HepG2 (cell line): ENCODE data around the gene HEPACAM2. TPM values are rescaled to one million over a fixed set of nuclear protein-coding genes. Genes with fewer than 3 reads are reported as not detected.
A peak's percentile ranks its signal among the peaks of the same experiment; 100 is the strongest.

Experiments
- ATAC-seq: fragments of 200-7000 bp; cut with Tn5 transposase; 3 replicates; pipeline ENCODE4 v1.9.1; 2020; ENCODE audit warnings: mild to moderate bottlenecking, moderate library complexity
- BruUV-seq: library from RNA; stranded (reverse); fragments of 400-500 nt; replicated peaks from 2 replicates; lab custom pipeline; 2021; lab: Mats Ljungman, UMichigan
- CTCF ChIA-PET: fragments of 300-600 bp; formaldehyde crosslinking; extraction: SDS; loops from one replicate; lab custom pipeline; 2021; ENCODE audit warnings: low total read pairs, inconsistent platforms, low intra/inter-chr PET ratio; lab: Yijun Ruan, JAX
- POLR2A ChIA-PET: fragments of 350-600 bp; sonication (Branson Sonifier 250); formaldehyde crosslinking; loops from one replicate; lab custom pipeline; 2020; ENCODE audit warnings: antibody characterized with exemption, inconsistent platforms; lab: Yijun Ruan, JAX
- DNase-seq: peaks from one replicate; pipeline ENCODE4 v3.0.0-alpha.2; 2015; ENCODE audit warnings: low spot score
- FAIRE-seq: peaks from 3 replicates; lab custom pipeline; 2011; peaks lifted over from hg19 to GRCh38; lab: Jason Lieb, UNC
- H2AFZ ChIP-seq: one replicate; pipeline ENCODE4 v1.6.1; 2011; ENCODE audit warnings: low read length, inconsistent platforms
- H3K27ac ChIP-seq: fragments of 300-600 bp; 3 replicates; pipeline ENCODE4 v1.8.0; 2011; ENCODE audit warnings: mixed run types, mild to moderate bottlenecking, mixed read lengths, low read length, inconsistent platforms; ENCODE audit not compliant: insufficient read depth; ENCODE audit errors: extremely low read length
- H3K27me3 ChIP-seq, 2 experiments: fragments of 200-600 bp in 1 of 2; 2 replicates in 1 of 2; 3 replicates in 1 of 2; pipeline versions ENCODE4 v1.6.0 to v1.8.0; 2011; ENCODE audit warnings: low read length in 2 of 2, mild to moderate bottlenecking in 2 of 2, moderate library complexity in 2 of 2, inconsistent platforms in 1 of 2; ENCODE audit not compliant: insufficient read depth in 2 of 2, control insufficient read depth in 1 of 2
- H3K36me3 ChIP-seq, 2 experiments: fragments of 200-600 bp in 1 of 2; replicated peaks in 1 of 2; 2 replicates in 1 of 2; 3 replicates in 1 of 2; pipeline versions ENCODE4 v1.5.1 to v1.8.0; 2011; ENCODE audit warnings: low read length in 2 of 2, inconsistent platforms in 1 of 2; ENCODE audit not compliant: insufficient read depth in 2 of 2, control insufficient read depth in 1 of 2
- H3K4me1 ChIP-seq: 2 replicates; pipeline ENCODE4 v1.5.1; 2012; ENCODE audit warnings: low read length, inconsistent platforms; ENCODE audit not compliant: insufficient read depth
- H3K4me2 ChIP-seq: 2 replicates; pipeline ENCODE4 v1.6.0; 2011; ENCODE audit warnings: low read depth, low read length, inconsistent platforms
- H3K4me3 ChIP-seq, 3 experiments: fragments of 200-600 bp in 1 of 3; sonication (generic), shearing (Covaris generic) in 1 of 3; replicated peaks in 1 of 3; 2 replicates each; pipeline ENCODE4 v1.5.1; 2011 to 2016; ENCODE audit warnings: low read length in 3 of 3, inconsistent platforms in 2 of 3, low read depth in 2 of 3, mild to moderate bottlenecking in 2 of 3, control low read depth in 1 of 3, mixed read lengths in 1 of 3; ENCODE audit not compliant: insufficient read depth in 1 of 3
- H3K79me2 ChIP-seq: one replicate; pipeline ENCODE4 v1.6.1; 2011; ENCODE audit warnings: low read length, inconsistent platforms; ENCODE audit not compliant: insufficient read depth
- H3K9ac ChIP-seq: 2 replicates; pipeline ENCODE4 v1.6.0; 2011; ENCODE audit warnings: mild to moderate bottlenecking, low read depth, low read length, inconsistent platforms; ENCODE audit not compliant: insufficient read depth
- H3K9me3 ChIP-seq: 2 replicates; pipeline ENCODE4 v1.5.1; 2012; ENCODE audit warnings: mild to moderate bottlenecking, low read length
- H4K20me1 ChIP-seq: 2 replicates; pipeline ENCODE4 v1.6.0; 2011; ENCODE audit warnings: inconsistent platforms, mild to moderate bottlenecking, low read length, moderate library complexity; ENCODE audit not compliant: insufficient read depth
- ARNT ChIP-seq: fragments of 450-650 bp; IDR thresholded peaks from 2 replicates; pipeline ENCODE4 v1.6.1; 2017
- DZIP1 ChIP-seq: sonication (generic); formaldehyde crosslinking; IDR thresholded peaks from 2 replicates; pipeline ENCODE4 v1.5.0; 2020; ENCODE audit warnings: mild to moderate bottlenecking, missing genetic modification reagents
- GFI1 ChIP-seq: sonication (generic); formaldehyde crosslinking; IDR thresholded peaks from 2 replicates; pipeline ENCODE4 v1.5.0; 2020; ENCODE audit warnings: missing genetic modification reagents, mild to moderate bottlenecking, borderline replicate concordance
- HNRNPK ChIP-seq: fragments of 200-400 bp; formaldehyde crosslinking; IDR thresholded peaks from 2 replicates; pipeline ENCODE4 v1.6.1; 2018; ENCODE audit warnings: low read length, low read depth, moderate library complexity, mild to moderate bottlenecking; ENCODE audit not compliant: poor library complexity, severe bottlenecking
- MAF1 ChIP-seq: sonication (generic); formaldehyde crosslinking; IDR thresholded peaks from 2 replicates; pipeline ENCODE4 v1.5.0; 2020; ENCODE audit warnings: missing genetic modification reagents, borderline replicate concordance
- TCF12 ChIP-seq, 2 experiments: fragments of 450-650 bp in 1 of 2; sonication (generic) in 1 of 2; formaldehyde crosslinking in 1 of 2; IDR thresholded peaks; 2 replicates each; pipeline versions ENCODE4 v1.6.1 to v1.8.0; 2017 to 2022; ENCODE audit warnings: antibody characterized with exemption in 1 of 2, mild to moderate bottlenecking in 1 of 2, missing genetic modification reagents in 1 of 2, moderate library complexity in 1 of 2
- THAP11 ChIP-seq: IDR thresholded peaks from 2 replicates; pipeline ENCODE4 v1.6.1; 2016; ENCODE audit warnings: missing biosample characterization, missing genetic modification reagents
- ZFP1 ChIP-seq: IDR thresholded peaks from 2 replicates; pipeline ENCODE4 v1.6.1; 2016
- ZKSCAN1 ChIP-seq: fragments of 150-350 bp; IDR thresholded peaks from 2 replicates; pipeline ENCODE4 v1.6.1; 2014; ENCODE audit warnings: low read length
- ZNF773 ChIP-seq: sonication (generic); formaldehyde crosslinking; IDR thresholded peaks from 2 replicates; pipeline ENCODE4 v1.4.0; 2020; ENCODE audit warnings: missing genetic modification reagents, borderline replicate concordance
- ZNF781 ChIP-seq: sonication (generic); formaldehyde crosslinking; IDR thresholded peaks from 2 replicates; pipeline ENCODE4 v1.5.1; 2020; ENCODE audit warnings: borderline replicate concordance, mild to moderate bottlenecking, missing genetic modification reagents; ENCODE audit errors: not compliant biosample characterization
- WGBS: methylation state at CpG from one replicate; pipeline ENCODE4 v1.1.6; 2017; ENCODE audit warnings: low lambda C conversion rate; 5-methylcytosine and 5-hydroxymethylcytosine counted together
- in situ Hi-C: cut with HindIII; loops from 2 replicates; pipeline ENCODE4 v1.10.0; 2017; ENCODE audit warnings: low pct_unique_long_range_greater_than_20kb; ENCODE audit not compliant: extremely low pct_ligation_motif_present
- intact Hi-C: fragments of 100-400 bp; cut with micrococcal nuclease; formaldehyde crosslinking; loops from one replicate; pipeline ENCODE4 v1.10.0; 2022; ENCODE audit not compliant: unreplicated experiment
- polyA plus RNA-seq, 8 experiments: library from polyadenylated mRNA; depleted of rRNA in 3 of 8; stranded (reverse) in 7 of 8; unstranded in 1 of 8; fragments of >200 nt; fragmentation: Illumina TruSeq in 4 of 8; extraction: Trizol in 4 of 8; gene quantifications; 2 replicates each; pipeline versions ENCODE4 v1.2.1 to v1.2.3, GENCODE V29; 2011 to 2016; ENCODE audit warnings: low read depth in 4 of 8, missing spikeins in 1 of 8, mixed read lengths in 1 of 8; ENCODE audit not compliant: insufficient read depth in 1 of 8
- total RNA-seq, 5 experiments: library from RNA; depleted of rRNA; stranded (reverse); fragments of >200 nt; fragmentation: Illumina TruSeq; extraction: Trizol; gene quantifications; 2 replicates each; pipeline ENCODE4 v1.2.3, GENCODE V29; 2016; ENCODE audit warnings: low read depth in 1 of 5

HEPACAM2 gene
- total and polyA plus RNA-seq, 2 of the 13 experiments (the other 11 are each of a cell fraction or from before 2014, with no cell fraction given) = not detected

- ATAC-seq = no peak
- BruUV-seq = no TSS peak
- Histone ChIP-seq H3K4me1 (peaks cover 15% of the 10 kb centered on the region), H2AFZ (no peak overlapping the region), H3K4me3 (no peak overlapping the region), H3K79me2 (peaks cover 21% of the 10 kb centered on the region), H3K36me3 (no peaks in the 10 kb centered on the region), H3K4me2 (no peak overlapping the region), H4K20me1 (no peaks in the 10 kb centered on the region), H3K9ac (no peak overlapping the region), H3K27me3 (no peaks in the 10 kb centered on the region; a peak in 1 of 5 replicates), H3K27ac (no peak overlapping the region), H3K9me3 (no peaks in the 10 kb centered on the region)
- no peak for TF ChIP-seq ZKSCAN1
- no peak for TF ChIP-seq ARNT
- TF ChIP-seq GFI1 (CRISPR knock-in tag) = no peak
- no peak for TF ChIP-seq ZFP1 (CRISPR knock-in tag)
- TF ChIP-seq HNRNPK = no peak
- TF ChIP-seq TCF12 (IDR thresholded peaks at IDR 0.05) = no peak
- TF ChIP-seq TCF12 (CRISPR knock-in tag; IDR thresholded peaks at IDR 0.05) = no peak
- TF ChIP-seq ZNF773 = no peak
- no peak for TF ChIP-seq MAF1 (CRISPR knock-in tag)
- no peak for TF ChIP-seq THAP11
- POLR2A ChIA-PET = no interaction called here
- intact Hi-C loops = no loop called here
- in situ Hi-C loops = no loop called here
- whole genome bisulfite sequencing = 88% methylated on average over 2 of the region's 2 CpGs
- DNase-seq = no peak
- no peak for FAIRE-seq
- CTCF ChIA-PET = no interaction called here
Observed at GRCh38 chr7:93235541-93235940, 9.3 kb upstream of the HEPACAM2 start.

- Histone ChIP-seq H3K27ac (peak overlapping the region; percentile 32), H3K4me3 (peak overlapping the region; percentile 70 to 100 (median 80)), H3K36me3 (no peaks in the 10 kb centered on the region), H3K79me2 (peaks cover 20% of the 10 kb centered on the region), H2AFZ (peak overlapping the region; percentile 83), H3K4me1 (peaks cover 15% of the 10 kb centered on the region), H3K27me3 (no peaks in the 10 kb centered on the region; a peak in 1 of 5 replicates), H3K9me3 (no peaks in the 10 kb centered on the region), H3K4me2 (peak overlapping the region; percentile 98), H3K9ac (peak overlapping the region; percentile 70), H4K20me1 (no peaks in the 10 kb centered on the region; the same call in 1 of the 2 replicates)
- no peak for FAIRE-seq
- no TSS peak for BruUV-seq
- ChIA-PET CTCF (no interaction called here), POLR2A (interaction anchor here (1.1 kb wide), 2 partner anchors 12 to 704 kb away, joined by 3 to 6 read pairs; partner anchors contain the start of genes PEX1 and RBM48)
- 0% methylated on average over 8 of the region's 8 CpGs for WGBS
- peak; percentile 50 for ATAC-seq
- TF ChIP-seq DZIP1 (CRISPR knock-in tag) = no peak
- TF ChIP-seq ZNF781 = peak; percentile 22
- intact Hi-C loops = no loop called here
- in situ Hi-C loops = no loop called here
- no peak for DNase-seq
Observed at GRCh38 chr7:93232673-93233018, 6.4 kb upstream of the HEPACAM2 start.
